Tongue (tissue), 2 donors: ENCODE results near the gene LYVE1. TPM values are rescaled to one million over a fixed set of nuclear protein-coding genes. Genes with fewer than 3 reads are reported as not detected.
A peak's percentile ranks its signal among the peaks of the same experiment; 100 is the strongest.

Experiments used
- DNase-seq: peaks from one replicate; pipeline ENCODE4 v3.0.0-alpha.2; 2015
- total RNA-seq: library from RNA; depleted of rRNA; stranded (reverse); fragments of >200 nt; gene quantifications from one replicate; pipeline ENCODE4 v1.2.3, GENCODE V29; 2014

Gene LYVE1
- total RNA-seq, 1 donor from 2014 or later: 22.3 TPM

DNA sequence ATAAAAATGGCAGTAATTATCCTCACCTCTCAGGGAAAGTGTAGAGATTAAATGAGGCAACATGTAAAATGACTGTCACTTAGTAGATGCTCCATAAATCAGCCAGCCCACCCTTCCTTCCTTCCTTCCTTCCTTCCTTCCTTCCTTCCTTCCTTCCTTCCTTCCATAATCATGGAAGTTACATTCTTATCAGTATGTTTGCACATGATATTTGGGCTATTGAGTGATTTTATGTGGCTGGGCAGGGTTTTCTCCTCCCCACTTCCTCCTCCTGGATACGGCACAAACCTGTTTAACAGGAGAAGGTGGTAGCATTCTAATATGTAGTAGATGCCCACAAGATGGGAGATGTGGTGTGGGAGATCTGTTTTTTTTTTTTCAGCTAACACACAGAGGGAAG, 11.9 kb downstream of the LYVE1 start:
- DNase-seq: no peak

DNA sequence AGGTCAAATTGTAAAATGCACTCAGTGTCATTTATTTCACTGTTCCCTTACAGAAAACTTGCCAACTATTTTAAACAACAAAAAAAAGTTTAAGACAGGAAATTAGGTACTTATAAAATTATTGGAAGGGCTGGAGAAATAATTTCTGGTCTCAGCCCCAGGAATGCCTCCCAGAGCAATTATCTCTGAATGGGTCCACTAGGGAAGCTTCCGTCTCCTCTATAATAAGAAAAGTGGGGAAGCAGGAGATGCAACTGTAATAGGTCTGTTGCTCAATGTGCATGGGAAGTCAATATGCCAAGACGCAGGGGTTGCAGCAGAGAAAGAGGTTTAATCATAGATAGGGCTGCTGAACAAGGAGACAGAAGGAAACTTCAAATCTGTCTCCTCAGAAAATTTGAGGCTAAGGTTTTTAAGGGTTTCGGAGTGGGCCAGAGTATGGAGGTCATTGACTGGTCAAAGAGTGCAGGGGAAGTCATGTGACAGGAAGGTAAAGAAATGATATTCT, 16.6 kb downstream of the LYVE1 start:
- no peak for DNase-seq

GRCh38 chr11:10551290-10551592, 17.2 kb downstream of the LYVE1 start:
- DNase-seq: no peak

DNA sequence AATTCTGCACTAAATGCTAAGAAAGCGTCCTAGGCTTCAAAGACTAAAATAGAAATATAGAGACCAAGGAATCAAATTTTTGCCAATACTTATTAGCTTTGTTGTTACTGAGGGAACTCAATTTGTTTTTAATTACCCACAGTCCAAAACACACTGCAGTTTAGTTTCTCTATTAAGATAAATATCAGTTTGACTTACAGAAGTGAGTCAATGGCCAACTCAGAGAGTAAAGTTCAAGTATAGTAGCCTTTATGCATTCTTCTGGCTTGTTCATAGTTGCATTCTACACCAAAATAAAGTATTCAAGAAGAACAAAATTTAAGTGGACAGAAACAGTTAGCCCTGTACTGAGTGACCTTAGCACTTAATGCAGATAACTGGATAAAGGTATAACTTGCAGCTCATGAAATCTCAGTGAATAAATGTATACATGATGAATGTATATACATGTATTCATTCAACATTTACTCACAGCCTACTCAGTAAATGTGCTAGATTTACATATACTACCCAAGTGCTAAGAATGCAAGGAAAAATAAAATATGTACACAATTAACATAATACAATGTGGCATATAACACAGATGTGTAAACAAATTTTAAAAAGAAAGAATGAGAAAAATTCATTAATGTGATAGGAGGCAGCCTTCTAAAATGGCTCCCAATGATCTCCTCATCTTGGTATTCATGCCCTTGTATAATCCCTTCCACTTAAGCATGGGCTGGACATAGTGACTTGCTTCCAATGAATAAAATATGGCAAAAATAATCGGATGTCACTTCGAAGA, 17.8 kb downstream of the LYVE1 start:
- no peak for DNase-seq

DNA sequence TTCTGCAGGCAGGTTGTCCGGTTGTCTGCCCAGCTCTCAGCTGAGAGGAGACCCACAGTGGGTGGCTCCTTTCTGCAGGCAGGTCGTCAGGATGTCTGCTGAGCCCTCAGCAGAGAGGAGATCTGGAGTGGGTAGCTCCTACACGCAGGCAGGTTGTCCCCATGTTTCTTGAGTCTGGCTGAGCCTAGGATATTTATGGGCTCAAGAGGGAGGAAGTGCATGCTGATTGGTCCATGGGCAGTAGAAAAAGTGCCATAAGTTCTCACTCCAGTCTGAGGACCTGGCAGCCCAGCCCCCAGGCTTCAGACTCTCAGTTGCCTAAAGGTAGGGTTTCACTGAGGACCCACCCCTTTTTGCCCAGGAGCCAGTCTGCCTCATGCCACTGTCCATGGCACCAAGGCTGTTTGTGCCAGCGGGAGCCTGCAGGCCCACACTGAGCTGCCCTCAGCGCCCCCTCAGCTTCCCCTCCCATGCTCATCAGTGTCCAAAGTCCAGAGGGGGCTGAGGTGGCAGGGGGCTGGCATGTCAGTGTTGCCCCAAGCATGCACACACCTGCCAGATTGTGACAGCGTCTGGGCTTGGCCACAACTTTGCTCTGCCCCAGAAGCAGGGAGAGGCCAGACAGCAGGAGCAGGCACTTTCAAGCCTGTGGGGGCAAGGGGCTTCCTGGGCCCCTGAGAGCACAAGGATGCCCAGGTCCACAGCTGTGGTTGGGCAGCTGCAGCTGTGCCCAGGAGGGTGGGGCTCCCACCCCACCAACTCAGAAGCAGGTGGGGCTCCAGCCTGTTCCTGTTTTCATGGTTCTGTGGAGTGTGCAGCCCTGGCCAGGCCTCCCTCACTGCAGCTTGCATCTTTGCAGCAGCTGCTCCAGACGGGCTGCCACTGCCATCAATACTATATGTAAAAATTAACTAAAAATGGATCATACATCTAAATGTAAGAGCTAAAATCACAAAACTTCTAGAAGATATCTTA, 23.7 kb downstream of the LYVE1 start:
- peak; percentile 55 for DNase-seq

DNA sequence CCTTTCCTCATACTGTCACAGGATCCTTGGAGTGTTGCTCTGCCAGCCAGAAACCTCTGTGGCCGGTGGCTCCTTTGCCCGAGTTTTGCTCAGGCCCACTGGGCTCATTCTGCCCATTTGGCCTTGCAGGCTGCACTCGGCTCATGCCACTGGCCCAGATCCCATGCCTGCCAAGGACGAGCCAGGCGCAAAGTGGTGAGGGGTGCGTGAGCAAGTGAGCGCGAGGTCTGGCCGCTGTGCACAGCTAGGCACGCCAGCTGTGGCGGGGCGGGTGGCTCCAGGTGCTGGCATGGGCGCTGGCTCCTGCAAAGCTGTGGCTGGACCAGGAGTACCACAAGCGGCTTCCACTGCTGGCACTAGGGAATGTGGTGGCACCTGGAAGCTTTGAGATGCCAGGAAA, 24.7 kb downstream of the LYVE1 start:
- no peak for DNase-seq

DNA sequence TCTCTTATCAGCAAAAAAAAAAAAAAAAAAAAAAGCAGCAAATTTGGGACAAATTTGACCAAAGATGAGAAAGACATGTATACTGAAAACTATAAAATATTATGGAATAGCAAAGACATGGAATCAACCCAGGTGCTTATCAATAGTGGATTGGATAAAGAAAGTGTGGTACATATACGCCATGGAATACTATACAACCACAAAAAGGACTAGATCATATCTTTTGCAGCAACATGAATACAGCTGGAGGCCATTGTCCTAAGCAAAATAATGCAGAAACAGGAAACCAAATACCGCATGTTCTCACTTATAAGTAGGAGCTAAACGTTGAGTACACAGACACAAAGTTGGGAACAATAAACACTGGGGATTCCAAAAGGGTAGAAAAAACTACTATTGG, 25.7 kb downstream of the LYVE1 start:
- no peak for DNase-seq

GRCh38 chr11:10541561-10541930, 26.9 kb downstream of the LYVE1 start:
- no peak for DNase-seq

DNA sequence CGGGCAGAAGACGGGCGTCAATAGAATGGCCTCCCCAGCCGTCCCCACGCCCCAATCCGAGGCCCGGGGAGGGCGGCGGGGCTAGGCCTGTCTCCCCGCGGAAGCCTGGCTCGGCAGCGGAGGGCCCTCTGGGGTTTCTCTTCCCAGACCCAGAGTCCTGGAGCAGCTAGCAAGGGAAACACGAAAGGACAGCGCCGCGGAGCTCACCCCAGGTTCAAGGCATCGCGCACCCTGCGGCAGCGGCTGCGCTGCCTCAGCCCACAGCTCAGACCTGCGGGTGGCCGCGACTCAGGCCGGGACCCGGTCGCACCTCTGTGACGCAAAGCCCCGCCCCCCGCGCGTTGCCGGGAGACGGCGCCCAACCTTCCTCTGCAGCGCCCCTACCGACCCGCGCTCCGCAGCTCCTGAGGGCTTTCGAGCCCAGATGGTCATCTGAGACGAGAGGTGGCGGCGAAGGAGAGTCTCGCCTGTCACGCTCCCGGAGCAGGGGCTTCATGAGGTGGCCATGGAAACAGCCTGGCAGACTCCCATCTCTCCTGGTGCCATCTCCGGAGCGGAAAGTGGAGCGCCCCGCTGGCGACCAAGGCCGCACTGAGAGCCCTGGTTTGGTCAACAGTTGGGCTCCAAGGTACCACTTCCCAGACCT, 27.4 kb downstream of the LYVE1 start, which contains the start of gene RNF141:
TSS of gene RNF141 (minus strand) at position 273 of the 646 bp plus-strand sequence. CDS start 7,029 bp downstream, outside the sequence.
- DNase-seq: peak; percentile 97

GRCh38 chr11:10540546-10540914, 27.9 kb downstream of the LYVE1 start:
- DNase-seq: no peak

DNA sequence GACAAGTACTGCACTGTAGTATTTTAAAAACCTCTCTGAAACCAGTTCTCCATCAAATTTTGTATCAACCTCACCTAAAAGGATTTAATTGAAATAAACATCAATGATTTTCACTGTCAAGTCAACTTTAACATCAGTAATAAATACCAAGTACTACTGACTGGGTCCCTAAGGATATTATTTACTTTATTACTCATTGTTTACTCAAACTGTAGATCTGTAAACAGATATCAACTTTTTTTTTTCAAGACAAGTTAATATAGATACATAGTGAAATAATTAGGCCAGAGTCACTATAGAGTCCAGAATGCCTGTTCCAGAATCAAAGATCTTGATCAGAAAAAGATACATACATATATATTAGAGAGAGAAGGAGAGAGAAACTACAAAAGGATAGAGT, 29.1 kb downstream of the LYVE1 start:
- no peak for DNase-seq

- DNase-seq: no peak
Observed at GRCh38 chr11:10538924-10539323, 29.5 kb downstream of the LYVE1 start.

GRCh38 chr11:10537600-10537999, 30.9 kb downstream of the LYVE1 start:
- DNase-seq: no peak

DNA sequence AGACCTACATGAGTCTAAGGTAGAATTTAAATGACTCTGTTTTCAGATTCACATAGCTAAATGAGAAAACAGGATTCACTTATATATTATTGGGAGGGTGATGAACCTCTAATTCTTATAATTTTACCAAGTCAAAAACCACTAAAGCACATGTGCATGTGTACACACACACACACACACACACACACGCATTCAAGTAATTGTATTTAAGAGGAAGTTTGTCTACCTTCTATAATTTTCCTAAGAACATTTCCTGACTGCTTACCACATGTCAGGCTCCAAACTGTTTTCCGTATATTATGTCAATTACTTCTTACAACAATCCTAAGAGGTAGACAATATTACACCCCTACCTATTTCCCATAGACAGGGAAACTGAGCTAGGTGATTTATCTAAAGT, 34.1 kb downstream of the LYVE1 start:
- no peak for DNase-seq

GRCh38 chr11:10533323-10533722, 35.1 kb downstream of the LYVE1 start:
- DNase-seq: no peak

GRCh38 chr11:10532526-10532925, 35.9 kb downstream of the LYVE1 start:
- DNase-seq: no peak

DNA sequence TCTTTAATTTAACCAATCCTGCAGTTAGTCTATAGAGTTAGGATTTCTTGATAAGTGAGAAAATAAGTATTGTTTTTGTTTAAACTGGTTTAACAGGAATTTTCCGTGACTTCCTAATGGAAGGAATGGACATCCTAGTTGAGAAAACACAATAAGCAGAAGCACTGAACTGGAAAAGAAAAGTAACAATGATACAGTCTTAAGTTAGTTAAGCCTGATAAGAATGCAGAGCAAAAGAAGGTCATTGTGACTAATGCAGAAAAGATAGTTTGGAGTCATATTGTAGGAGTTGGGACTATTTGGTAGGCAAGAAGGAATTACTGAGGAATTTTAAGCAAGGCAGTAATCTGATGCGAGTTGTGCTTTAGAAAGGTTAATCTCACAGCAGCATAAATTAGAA, 39.2 kb downstream of the LYVE1 start:
- no peak for DNase-seq

- no peak for DNase-seq
Observed at GRCh38 chr11:10528121-10528520, 40.3 kb downstream of the LYVE1 start.

- DNase-seq: no peak
Observed at GRCh38 chr11:10526974-10527918, 41.2 kb downstream of the LYVE1 start.

- DNase-seq: no peak
Observed at GRCh38 chr11:10524471-10524870, 44.0 kb downstream of the LYVE1 start.

DNA sequence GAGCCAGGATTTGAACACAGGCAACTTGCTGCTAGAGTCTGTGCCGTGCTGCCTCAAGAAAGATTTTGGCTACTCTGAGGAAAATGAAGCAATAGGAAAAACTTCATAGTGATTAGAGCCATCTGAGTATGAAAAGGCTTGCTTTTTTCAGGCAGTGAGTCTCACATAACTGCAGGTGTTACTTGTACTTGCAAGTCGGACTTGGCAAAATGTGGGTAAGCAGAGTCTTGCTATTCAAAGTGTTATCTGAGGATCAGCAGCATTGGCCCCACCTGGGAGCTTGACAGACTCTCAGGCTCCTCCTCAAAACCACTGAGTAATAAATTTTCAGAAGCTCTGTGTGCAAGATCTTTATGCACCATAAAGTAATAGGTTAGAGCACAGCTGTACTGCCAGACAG, 45.5 kb downstream of the LYVE1 start:
- DNase-seq: no peak

DNA sequence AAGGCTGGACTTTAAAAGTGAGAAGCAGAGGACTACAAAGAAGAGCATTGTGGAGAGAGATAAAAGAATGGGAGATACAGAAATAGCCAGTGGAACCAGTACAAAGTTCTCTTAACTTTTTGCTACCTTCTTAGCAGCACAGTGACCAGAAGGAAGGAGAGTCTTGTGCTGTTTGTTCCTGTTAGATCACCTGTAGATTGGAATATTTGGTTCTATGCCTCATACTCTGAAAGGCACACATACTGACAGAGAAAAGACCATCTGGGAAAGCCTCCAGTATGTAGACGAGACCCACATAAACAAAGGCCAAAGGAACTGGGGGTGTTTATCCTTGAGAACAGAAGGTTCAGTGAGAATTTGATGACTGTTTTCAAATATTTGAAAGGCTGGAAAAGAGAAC, 46.2 kb downstream of the LYVE1 start:
- no peak for DNase-seq
